Gastroesophageal sphincter (tissue), 4 donors: Measurements from ENCODE around the gene ZNF503. TPM values are rescaled to one million over a fixed set of nuclear protein-coding genes. Genes with fewer than 3 reads are reported as not detected.

ENCODE experiments used
- ATAC-seq: fragments of 150-250 bp; one replicate; pipeline ENCODE4 v1.9.1; 2016; ENCODE audit warnings: mild to moderate bottlenecking, moderate library complexity
- H3K27ac ChIP-seq, 4 donors: fragments of 200-600 bp; sonication (generic) in 3 of 4; 1 replicate in 3 of 4; 2 replicates in 1 of 4; pipeline ENCODE4 v1.5.1; 2016 to 2019
- H3K27me3 ChIP-seq: fragments of 200-600 bp; sonication (generic); one replicate; pipeline ENCODE4 v1.5.1; 2019
- H3K36me3 ChIP-seq, 2 donors: fragments of 200-600 bp; sonication (generic); one replicate each; pipeline ENCODE4 v1.5.1; 2019; ENCODE audit warnings: control low read depth in 1 of 2
- H3K4me1 ChIP-seq, 3 donors: fragments of 200-600 bp; sonication (generic); 1 replicate in 2 of 3; 2 replicates in 1 of 3; pipeline ENCODE4 v1.5.1; 2016 to 2019; ENCODE audit warnings: control low read depth in 2 of 3
- H3K4me3 ChIP-seq, 2 donors: fragments of 200-600 bp; sonication (generic); one replicate each; pipeline ENCODE4 v1.5.1; 2019; ENCODE audit warnings: mild to moderate bottlenecking in 1 of 2, moderate library complexity in 1 of 2
- H3K9me3 ChIP-seq, 3 donors: fragments of 200-600 bp; sonication (generic); one replicate each; pipeline ENCODE4 v1.5.1; 2017 to 2019; ENCODE audit warnings: control low read depth in 2 of 3
- EP300 ChIP-seq: sonication (generic); formaldehyde crosslinking; IDR thresholded peaks from one replicate; pipeline ENCODE4 v1.6.1; 2017; ENCODE audit warnings: antibody characterized with exemption, mild to moderate bottlenecking
- POLR2A ChIP-seq, 2 donors: fragments of 450-650 bp; IDR thresholded peaks; one replicate each; pipeline ENCODE4 v1.6.1; 2017; ENCODE audit warnings: antibody characterized with exemption in 2 of 2, mild to moderate bottlenecking in 2 of 2, moderate library complexity in 1 of 2
- POLR2AphosphoS5 ChIP-seq: sonication (generic); formaldehyde crosslinking; IDR thresholded peaks from one replicate; pipeline ENCODE4 v1.6.1; 2017; ENCODE audit warnings: antibody characterized with exemption
- WGBS, 2 donors: methylation state at CpG; one replicate each; pipeline ENCODE4 v1.1.5; 2018; ENCODE audit warnings: low coverage in 1 of 2; 5-methylcytosine and 5-hydroxymethylcytosine counted together
- total RNA-seq, 4 donors: library from RNA; depleted of rRNA; stranded (reverse); fragments of >200 nt; gene quantifications; one replicate each; pipeline ENCODE4 v1.1.0, GENCODE V29; 2016
- TF ChIP-seq, protein P1 (sequence below), 4 experiments: fragments of 200-600 bp in 2 of 4; fragments of 450-650 bp in 2 of 4; sonication (generic) in 1 of 4; IDR thresholded peaks; one replicate each; pipeline ENCODE4 v1.5.1; 2017 to 2019; ENCODE audit warnings: antibody characterized with exemption in 4 of 4, mild to moderate bottlenecking in 2 of 4, moderate library complexity in 2 of 4

Gene ZNF503
- total RNA-seq, 4 donors from 2014 or later: 27.3 to 83.7 (median 43.4) TPM

DNA sequence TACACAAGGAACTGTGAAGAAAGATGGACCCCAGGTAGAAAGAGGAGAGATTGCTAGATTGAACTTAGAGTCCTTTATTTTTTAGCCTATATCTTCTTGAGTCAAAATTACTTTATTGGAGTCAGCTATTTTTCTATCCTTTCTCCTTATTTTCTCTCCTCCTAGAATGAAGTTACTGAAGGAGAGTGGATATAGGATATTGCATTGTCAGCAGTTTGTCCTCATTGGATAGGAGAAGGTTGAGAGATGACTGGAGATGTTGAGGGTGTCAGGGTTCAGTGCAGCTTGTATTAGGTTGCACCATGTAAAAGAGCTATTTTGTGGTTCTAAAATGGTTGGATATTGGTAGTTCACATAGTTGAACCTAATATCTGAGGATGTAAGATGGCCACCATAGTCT is 35.3 kb upstream of the ZNF503 start:
- no peak for ATAC-seq
- Histone ChIP-seq H3K27ac (no peak overlapping the region), H3K4me1 (peaks cover 0 to 10% (median 0%) of the 10 kb centered on the region in 3 donors), H3K9me3 (no peaks in the 10 kb centered on the region), H3K36me3 (peaks cover 0 to 20% of the 10 kb centered on the region in 2 donors), H3K27me3 (no peaks in the 10 kb centered on the region), H3K4me3 (no peak overlapping the region)
- no peak for TF ChIP-seq EP300
- TF ChIP-seq POLR2A (IDR thresholded peaks at IDR 0.05): no peak
- TF ChIP-seq, protein P1, sequence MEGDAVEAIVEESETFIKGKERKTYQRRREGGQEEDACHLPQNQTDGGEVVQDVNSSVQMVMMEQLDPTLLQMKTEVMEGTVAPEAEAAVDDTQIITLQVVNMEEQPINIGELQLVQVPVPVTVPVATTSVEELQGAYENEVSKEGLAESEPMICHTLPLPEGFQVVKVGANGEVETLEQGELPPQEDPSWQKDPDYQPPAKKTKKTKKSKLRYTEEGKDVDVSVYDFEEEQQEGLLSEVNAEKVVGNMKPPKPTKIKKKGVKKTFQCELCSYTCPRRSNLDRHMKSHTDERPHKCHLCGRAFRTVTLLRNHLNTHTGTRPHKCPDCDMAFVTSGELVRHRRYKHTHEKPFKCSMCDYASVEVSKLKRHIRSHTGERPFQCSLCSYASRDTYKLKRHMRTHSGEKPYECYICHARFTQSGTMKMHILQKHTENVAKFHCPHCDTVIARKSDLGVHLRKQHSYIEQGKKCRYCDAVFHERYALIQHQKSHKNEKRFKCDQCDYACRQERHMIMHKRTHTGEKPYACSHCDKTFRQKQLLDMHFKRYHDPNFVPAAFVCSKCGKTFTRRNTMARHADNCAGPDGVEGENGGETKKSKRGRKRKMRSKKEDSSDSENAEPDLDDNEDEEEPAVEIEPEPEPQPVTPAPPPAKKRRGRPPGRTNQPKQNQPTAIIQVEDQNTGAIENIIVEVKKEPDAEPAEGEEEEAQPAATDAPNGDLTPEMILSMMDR (IDR thresholded peaks at IDR 0.05): no peak

DNA sequence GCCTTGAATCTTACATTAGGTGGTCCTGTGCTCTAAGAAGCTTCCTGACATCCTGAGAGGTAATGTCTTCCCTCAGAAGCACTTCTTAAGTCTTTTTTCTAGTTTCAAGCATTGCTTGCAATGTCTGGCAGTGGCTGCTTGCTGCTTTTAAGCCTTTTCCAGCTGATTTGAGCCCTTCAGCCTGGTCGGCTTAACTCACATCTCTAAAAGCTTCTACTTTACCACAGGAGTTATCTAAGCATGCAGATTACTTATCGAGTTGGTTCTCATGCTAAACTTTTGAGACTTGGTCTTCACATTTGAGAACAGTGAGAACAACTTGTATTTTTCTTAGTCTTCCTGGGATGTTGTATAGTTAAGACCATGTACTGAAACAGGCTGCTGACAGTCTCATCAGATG is 33.7 kb upstream of the ZNF503 start:
- Histone ChIP-seq H3K4me1 (peaks cover 0 to 26% (median 7%) of the 10 kb centered on the region in 3 donors), H3K27ac (no peak overlapping the region), H3K4me3 (no peak overlapping the region), H3K27me3 (no peaks in the 10 kb centered on the region), H3K9me3 (no peaks in the 10 kb centered on the region), H3K36me3 (peaks cover 0 to 20% of the 10 kb centered on the region in 2 donors)
- WGBS, 2 donors: 83 to 95% methylated on average over 2 of the region's 2 CpGs
- TF ChIP-seq, protein P1 (IDR thresholded peaks at IDR 0.05): no peak
- TF ChIP-seq POLR2AphosphoS5 (no peak), EP300 (no peak), POLR2A (IDR thresholded peaks at IDR 0.05) (no peak)
- no peak for ATAC-seq

DNA sequence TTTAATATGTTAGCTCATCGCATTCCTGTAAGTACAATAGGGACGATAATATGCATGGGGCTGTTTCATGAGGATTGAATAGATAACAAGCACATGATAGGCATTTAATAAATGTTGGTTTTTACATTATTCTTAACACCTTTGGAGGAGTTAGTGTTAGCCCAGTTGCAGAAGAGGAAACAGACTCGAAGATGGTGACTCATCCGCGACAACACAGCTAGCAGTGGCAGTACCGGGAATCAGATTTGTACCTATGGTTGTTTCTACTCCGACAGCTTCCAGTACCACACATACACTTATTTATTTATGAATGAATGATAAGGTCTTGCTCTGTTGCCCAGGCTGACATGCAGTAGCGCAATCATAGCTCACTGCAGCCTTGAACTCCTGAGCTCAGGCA is 32.7 kb upstream of the ZNF503 start:
- H3K4me1 ChIP-seq: peaks cover 0 to 36% (median 11%) of the 10 kb centered on the region in 3 donors
- no peak for ATAC-seq
- 95 to 97% methylated on average over 6 to 7 of the region's 8 CpGs for whole genome bisulfite sequencing, 2 donors
- H3K27me3 ChIP-seq: no peaks in the 10 kb centered on the region
- no peaks in the 10 kb centered on the region for H3K9me3 ChIP-seq
- H3K4me3 ChIP-seq: no peak overlapping the region
- TF ChIP-seq POLR2AphosphoS5 (no peak), EP300 (no peak), POLR2A (IDR thresholded peaks at IDR 0.05) (no peak)
- TF ChIP-seq, protein P1 (IDR thresholded peaks at IDR 0.05): no peak
- H3K27ac ChIP-seq: no peak overlapping the region
- H3K36me3 ChIP-seq: peaks cover 0 to 15% of the 10 kb centered on the region in 2 donors

DNA sequence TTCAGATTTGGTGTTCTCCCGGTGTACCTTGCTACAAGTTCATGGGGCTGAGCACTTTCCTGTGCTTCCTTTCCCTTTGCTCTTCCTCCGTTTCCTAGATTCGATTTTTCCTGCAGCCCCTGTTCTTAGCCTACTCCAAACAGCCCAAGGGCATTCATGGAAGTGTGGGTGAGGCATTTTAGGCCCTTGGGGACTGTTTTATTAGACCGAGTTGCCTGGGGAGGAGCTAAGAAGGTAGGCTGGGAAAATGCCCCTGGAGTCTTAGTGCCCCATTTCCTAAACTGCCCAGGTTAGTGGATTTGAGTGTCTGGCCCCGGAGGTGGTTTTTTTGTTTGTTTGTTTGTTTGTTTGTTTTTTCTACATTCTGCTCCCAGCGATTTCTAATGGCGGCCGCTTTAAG is 31.7 kb upstream of the ZNF503 start:
- Histone ChIP-seq H3K36me3 (peaks cover 0 to 4% of the 10 kb centered on the region in 2 donors), H3K27ac (no peak overlapping the region)
- 84 to 97% methylated on average over 6 to 7 of the region's 8 CpGs for WGBS, 2 donors

DNA sequence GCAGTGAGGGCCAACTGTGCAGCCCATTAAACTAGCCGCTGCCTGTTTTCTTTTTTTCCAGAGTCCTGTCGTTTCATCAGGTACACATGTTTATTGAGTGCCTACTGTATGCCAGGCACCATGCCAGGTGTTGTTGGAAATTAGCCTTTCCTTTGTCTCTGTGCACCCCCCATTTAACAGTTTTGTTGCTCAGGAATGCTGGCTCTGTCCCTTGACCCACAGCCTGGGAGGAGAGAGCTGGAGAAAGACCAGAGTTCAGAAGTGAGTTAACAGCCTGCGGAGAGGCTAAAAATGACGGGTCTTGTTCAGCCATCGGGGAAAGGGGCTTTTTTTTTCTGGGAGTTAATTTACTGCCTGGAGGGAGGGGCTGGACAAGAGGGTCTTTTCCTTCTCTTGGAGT is 31.2 kb upstream of the ZNF503 start:
- no peak for ATAC-seq
- H3K4me1 ChIP-seq: peaks cover 0 to 52% (median 14%) of the 10 kb centered on the region in 3 donors

More for the DNA sequence above, 31.7 kb upstream of the ZNF503 start:
- TF ChIP-seq EP300 (no peak), POLR2A (IDR thresholded peaks at IDR 0.05) (no peak), POLR2AphosphoS5 (no peak)
- TF ChIP-seq, protein P1 (IDR thresholded peaks at IDR 0.05): no peak
- peaks cover 0 to 47% (median 11%) of the 10 kb centered on the region in 3 donors for H3K4me1 ChIP-seq
- no peak overlapping the region for H3K4me3 ChIP-seq
- no peak for ATAC-seq
- H3K9me3 ChIP-seq: no peaks in the 10 kb centered on the region
- H3K27me3 ChIP-seq: no peaks in the 10 kb centered on the region

More for the DNA sequence above, 31.2 kb upstream of the ZNF503 start:
- Histone ChIP-seq H3K27ac (no peak overlapping the region), H3K36me3 (no peaks in the 10 kb centered on the region), H3K9me3 (no peaks in the 10 kb centered on the region), H3K27me3 (no peaks in the 10 kb centered on the region), H3K4me3 (no peak overlapping the region)
- WGBS, 2 donors: 67 to 77% methylated on average over 1 to 4 of the region's 5 CpGs
- TF ChIP-seq POLR2AphosphoS5: no peak
- TF ChIP-seq, protein P1 (IDR thresholded peaks at IDR 0.05): no peak
- TF ChIP-seq EP300: no peak
- no peak for TF ChIP-seq POLR2A (IDR thresholded peaks at IDR 0.05)
